Anterior cingulate cortex (tissue), 58 donors: ENCODE results near the gene COMMD1.

ENCODE experiments used
- DNase-seq, 58 donors: peaks; one replicate each; lab custom pipeline; 2025; lab: John Stamatoyannopoulos, UW

The COMMD1 gene

DNA sequence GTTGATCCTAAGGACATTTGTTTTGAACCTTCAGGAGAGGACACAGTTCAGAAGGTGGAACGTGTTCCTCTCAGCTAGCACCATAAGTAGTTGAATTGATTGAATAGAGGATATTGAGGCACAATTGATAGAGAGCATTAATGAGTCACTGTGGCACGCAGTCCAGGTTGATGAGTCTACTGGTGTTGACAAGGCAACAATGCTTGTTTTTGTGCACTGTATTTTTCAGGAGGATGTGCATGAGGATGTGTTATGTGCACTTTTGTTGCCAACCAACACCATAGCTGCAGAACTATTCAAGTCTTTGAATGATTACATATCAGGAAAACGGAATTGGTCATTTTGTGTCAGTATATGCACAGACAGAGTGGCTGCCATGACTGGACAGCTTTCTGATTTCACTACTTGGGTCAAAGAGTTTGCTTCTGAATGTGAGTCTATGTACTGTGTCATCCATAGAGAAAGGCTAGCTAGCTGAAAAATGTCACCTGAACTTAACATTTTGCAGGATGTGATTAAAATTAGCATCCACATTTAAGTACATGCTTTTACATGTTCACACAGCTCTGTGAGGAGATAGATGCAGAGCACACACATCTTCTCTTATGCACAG is 150.4 kb downstream of the COMMD1 start:
- no peak for DNase-seq

DNA sequence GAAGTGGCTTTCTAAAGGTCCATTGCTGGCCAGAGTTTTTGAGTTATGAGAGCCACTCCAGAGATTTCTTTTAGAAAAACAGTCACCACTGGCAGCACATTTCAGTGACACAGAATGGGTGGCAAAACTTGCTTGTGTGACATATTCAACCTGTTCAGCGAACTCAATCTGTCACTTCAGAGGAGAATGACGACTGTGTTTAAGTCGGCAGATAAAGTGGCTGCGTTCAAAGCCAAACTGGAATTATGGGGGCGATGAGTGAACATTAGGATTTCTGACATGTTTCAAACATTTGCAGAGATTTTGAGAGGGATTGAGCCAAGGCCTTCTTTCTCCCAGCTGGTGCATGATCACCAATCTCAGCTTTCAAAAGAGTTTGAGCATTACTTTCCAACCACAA is 150.9 kb downstream of the COMMD1 start:
- DNase-seq: peak in 1 of 58 donors; percentile 9

DNA sequence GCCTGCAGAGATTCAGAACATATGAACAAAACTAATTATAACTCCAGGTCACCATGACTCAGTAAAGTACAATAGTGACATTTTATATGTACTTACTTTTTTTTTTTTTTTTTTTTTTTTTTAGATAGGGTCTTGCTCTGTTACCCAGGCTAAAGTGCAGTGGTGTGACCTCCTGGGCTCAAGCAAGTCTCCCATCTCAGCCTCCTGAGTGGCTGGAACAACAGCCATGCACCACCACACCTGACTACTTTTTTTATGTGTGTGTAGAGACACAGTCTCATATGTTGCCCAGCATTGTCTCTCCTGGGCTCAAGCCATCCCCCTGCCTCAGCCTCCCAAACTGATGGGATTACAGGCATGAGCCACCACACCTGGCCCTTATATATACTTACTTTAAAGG is 159.8 kb downstream of the COMMD1 start:
- no peak for DNase-seq

DNA sequence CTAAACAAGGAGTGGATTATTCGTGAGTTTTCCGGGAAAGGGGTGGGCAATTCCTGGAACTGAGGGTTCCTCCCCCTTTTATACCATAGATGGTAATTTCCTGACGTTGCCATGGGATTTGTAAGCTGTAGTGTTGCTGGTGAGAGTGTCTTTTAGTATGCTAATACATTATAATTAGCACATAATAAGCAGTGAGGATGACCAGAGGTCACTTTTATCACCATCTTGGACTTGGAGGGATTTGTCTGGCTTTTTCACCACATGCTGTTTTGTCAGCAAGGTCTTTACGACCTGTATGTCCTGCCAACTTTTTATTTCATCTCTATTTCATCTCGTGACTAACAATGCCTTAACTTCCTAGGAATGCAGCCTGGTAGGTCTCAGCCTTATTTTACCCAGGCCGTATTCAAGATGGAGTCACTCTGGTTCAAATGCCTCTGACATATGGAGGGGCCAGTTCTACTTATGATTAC is 165.7 kb downstream of the COMMD1 start:
- no peak for DNase-seq

DNA sequence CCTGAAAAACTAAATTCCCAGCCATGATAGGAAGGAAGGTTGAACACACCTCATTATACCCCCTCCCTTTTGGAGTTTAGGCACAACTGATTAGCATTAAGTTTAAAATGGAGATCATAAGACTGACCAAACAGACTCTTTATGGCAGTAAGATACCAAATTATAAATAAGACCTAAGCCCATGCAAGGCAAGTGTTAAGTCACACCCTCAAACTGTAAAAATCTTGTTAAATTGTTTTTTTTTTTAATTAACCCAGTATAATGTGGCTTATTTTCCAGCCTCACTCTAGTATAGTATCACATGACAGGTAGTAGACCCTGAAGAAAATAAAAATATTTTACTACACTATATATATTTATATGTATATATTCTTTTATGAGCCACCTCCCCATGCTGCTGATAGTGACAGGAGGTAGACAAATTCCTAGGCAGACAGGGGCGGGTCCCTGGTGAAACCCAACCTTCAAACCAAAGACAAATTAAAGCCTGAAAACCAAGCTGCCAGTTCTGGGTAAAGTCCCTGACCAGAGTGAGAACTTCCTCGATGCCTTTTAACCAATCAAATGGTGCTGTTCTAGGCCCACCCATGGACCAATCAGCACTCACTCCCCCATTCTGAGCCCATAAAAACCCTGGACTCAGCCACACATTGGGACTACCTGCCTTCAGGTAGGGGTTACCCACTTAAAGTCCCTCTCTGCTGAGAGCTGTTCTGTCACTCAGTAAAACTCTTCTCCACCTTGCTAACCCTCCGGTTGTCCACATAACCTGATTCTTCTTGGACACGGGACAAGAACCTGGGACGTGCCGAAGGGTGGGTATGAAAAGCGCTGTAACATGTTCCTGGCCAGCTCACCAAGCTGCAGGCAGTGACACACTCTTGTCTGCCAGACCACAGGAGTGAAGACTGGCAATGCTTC is 166.5 kb downstream of the COMMD1 start:
- DNase-seq: no peak

DNA sequence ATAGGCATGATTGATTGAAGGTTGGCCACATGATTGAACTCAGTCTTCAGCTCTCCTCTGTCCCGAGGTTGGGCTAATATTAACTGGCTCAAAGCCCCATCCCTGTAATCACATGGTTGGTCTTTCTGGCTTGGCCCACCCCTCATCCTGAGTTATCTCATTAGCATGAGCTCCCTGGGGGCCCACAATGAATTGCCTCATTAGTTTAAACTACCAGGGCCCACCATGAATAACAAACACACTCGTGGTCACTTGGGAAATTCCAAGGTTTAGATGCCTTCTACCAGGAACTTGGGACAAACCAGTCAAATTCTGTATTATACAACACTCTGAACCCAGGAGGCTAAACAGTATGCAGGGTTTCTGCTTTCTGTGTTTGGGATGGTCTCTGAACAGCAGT is 168.8 kb downstream of the COMMD1 start:
- no peak for DNase-seq

DNA sequence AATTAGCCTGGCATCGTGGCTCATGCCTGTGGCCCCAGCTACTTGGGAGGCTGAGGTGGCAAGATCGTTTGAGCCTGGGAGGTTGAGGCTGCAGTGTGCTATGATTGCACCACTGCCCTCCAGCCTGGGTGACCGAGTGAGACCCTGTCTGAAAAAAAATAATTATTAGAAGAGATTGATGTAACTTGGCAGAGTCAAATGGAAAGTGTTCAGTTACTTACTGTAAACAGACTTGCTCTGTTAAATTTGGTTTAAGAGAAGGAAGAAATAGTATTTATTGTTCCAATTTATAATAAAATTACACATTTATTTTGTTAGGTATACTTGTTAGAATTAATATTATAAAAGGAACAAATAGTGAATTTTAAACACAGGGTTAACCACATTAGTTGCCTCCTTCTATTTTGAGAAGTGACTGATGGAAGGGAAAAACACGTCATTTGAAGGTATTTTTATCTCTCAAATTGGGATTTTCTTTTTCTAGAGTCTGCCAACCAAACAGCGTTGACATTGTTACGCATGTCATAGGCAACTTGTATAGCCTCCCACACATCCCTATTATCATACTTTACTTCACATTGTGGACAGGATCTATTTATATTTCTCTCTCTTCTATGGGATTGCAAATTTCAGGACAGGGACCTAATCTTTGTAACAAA is 171.6 kb downstream of the COMMD1 start:
- DNase-seq: no peak

DNA sequence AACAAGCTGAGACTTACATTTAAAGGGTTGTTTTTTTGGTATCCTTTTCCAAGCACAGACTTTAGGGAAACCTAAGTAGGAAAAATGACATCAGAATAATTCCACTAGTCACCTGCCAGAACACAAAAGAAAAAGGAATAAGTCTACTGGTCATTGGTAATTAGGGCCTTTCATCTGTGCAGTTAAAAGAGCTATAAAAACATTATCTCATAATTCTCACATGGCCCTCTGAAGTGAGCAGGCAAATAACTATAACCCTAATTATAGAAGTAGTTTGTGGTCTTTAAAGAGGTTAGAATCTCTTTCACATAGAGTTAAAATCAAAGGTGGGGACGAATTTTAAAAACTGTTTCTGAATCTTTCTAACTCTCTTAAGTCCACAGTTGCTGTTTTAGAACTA is 179.3 kb downstream of the COMMD1 start:
- no peak for DNase-seq

DNA sequence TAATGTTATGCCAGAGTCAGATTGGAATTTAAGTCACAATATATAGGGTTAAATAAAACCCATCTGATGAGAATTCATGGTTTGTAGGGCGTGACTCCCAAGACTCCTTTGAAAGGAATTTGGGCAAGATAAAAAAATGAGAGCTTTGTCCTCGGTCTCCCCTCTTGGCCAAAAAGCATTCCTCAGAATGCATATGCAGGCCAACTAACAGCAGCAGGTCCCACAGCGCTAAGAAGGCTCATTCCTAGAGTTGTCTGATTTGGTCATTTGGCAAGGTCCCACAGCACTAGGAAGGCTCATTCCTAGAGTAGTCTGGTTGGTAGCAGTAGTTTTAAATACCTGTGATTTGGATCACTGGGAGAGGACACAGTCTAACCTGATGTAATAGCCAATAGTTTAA is 184.2 kb downstream of the COMMD1 start:
- DNase-seq: no peak

DNA sequence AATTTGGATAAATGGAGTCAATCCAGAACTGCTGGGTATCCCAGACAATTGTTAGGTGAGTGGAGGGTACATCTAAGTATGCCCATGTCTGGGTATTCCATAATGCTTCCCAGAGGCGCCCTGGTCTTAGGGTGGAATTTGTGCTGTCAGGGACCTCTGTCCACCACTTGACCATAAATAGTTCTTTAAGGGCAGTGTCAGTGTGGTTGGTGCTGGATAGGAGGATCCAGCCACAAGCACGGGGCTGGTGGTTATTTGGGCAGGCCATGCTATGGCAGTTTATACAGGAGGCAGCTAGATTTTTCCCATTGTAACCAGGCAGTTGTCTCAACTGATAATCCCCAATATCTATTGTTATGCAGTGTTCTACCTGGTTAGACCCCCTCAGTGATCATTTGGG is 186.0 kb downstream of the COMMD1 start:
- DNase-seq: no peak

DNA sequence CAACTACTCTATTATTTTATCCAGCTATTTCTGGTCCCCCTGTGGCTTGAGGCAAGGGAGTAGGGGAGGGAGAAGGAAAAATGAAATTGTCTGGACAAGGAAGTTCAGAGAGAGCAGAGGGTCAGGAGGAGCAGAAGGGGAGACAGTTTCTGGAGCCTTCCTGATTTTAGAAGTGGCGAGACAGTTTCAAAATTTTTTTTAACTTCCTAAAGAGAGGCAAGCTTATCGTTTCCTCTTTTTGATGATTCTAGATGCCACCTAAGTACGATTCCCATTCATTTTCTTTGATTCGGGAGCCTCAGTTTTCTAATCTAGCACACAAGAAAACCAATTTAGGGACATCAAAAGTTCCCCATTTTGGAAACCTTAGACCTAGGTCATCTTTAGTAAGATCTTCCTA is 193.6 kb downstream of the COMMD1 start:
- DNase-seq: peak in 1 of 58 donors; percentile 6

DNA sequence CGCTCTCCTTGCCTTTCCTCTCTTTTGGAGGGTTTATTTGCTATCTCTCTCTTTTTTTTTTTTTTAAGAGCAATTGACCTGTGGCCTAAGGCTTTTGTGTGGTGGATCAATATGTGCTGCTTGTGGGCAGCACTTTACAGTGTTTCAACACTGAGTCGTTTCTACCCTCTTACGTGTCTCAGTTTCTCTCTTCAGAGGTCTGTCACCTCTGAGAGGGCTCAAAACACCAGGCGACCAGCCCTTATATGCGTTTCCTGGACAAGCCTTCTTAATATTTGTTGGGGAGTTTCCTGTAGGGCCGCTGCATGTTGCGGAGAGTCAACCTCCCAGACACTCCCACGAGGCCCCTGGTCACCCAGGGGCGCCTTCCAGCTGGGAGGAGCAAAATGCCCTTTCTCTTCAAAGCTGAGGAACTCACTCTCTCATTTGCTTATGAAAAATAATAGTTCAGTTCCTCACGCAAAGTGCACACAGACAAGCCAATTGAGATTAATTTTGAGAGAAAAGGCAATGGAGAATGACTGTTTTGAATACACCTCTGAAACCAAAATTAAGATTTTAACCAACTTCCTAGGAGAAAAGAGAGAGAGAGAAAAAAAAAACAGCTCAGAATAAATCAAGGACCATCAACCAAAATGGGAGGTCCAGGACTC is 194.2 kb downstream of the COMMD1 start:
- DNase-seq: no peak

DNA sequence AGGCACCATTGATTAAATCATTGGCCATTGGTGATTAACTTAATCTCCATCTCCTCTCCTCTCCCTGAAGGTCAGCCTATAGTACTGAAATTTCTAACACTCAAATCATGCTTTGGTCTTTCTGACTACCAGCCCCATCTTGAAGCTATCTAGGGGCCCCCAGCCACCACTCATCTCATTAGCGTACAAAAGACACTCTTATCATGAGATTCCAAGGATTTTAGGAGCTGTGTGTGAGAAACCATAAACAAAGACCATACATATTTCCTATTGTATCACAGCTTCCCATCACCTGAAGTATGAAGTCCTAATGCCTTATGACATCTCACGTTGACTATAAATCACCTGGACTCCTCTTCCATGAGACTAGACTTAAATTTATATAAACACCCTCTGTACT is 196.4 kb downstream of the COMMD1 start:
- no peak for DNase-seq

DNA sequence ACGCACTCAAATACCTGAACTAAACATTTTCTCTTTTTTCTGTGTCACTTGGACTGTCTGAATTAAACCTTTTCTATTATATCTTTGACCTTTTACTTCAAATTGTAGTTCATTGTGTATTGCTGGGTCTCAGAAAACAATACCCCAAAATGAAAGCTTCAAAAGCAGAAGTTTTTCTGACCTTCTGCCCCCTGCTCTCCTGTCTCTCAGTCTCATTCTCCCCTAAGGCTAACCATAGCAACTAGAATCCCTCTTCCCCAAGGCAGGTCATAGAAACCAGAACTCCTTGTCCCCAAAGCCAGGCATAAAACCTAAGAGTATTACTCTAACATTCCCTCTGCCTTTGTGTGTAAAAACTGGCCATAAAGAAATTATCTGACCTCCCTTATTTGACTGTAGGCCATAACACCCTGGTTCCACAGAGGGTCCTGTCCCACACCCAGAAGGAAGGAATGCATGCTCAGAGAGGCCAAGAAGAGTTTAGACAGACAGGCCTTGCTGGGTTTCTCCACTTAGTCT is 197.0 kb downstream of the COMMD1 start:
- no peak for DNase-seq

DNA sequence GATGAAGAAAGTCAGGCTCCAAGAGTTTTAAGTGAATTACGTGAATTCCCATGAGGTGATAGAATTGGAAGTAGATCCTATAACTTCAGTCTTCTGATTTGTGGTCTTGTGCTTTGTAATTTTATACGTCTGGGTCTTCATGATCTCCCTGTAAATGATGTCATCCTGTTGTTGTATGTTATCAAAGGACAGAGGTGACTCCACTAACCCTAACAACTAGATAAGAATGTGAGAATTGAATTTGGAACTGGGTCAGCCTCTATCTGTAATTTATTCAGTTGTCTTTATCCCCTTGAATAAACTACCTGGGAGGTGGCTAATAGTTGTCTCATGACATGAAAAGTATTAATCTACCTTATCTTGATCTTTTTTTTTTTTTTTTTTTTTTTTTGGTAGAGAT is 204.1 kb downstream of the COMMD1 start:
- no peak for DNase-seq

DNA sequence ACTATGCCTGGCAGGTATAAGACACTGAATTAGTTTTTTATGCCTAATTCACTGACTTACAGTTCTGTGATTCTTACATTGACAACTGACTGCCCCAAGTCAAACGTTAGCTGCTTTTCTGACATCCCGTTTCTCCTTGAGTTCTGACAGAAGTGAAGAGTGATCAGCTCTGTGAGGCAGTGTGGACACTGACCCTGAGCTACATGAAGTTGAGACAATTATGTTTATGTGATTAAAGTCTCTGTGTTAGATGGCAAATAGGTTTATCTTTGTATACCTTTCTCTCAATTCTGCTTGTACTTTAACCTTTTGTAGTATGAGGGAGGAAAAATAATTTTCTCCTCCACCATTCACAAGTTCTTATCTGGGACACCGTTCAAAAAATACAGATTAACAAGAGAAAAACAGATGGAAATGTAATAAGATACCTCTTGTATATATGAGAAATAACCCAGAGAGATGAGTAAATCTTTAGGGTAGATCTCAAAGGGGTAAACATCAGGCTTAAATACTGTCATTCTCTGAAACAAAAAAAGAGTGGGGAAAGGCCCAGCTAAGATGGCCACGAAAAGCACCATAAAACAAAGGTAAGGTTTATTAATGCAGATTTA is 205.0 kb downstream of the COMMD1 start:
- no peak for DNase-seq

DNA sequence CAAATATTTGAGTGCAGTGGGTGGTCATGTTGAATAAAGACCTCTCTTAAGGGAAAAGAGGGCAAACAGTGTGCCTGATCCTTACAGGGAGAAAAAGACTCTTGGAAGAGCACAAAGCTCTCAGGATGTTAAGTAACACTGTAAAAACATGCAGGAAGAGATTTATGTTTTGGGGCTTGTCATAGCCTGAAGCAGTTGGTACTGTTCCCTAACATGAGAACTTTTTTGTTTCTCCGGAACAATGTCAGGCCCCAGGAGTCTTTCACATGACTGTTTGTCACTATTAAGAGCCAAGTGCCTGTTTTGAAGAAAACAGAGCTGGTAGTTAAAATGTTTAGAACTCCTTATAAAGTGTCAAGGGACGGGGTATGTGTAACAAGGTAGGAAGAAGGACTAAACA is 206.7 kb downstream of the COMMD1 start:
- DNase-seq: no peak

DNA sequence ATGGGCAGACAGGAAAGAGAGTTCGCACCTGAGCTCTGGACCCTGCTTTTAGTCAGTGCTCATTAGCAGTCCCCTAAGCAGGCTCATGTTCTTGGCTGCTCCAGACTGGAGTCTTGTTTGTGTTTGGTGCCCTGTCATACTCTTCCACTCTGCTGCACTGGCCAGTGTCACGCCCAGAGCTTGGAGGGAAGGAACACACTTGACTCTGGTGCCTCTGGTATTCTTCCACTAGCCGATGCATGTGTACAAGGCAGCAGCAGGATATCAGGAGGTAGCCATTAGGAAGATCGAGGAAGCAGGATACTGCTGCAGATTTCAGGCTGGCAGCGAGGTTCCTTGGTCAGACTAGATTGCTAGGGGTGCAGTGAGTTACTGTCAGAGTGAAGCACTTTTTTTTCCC is 209.1 kb downstream of the COMMD1 start:
- peak in 26 of 58 donors; percentile 1 to 47 (median 8) for DNase-seq

DNA sequence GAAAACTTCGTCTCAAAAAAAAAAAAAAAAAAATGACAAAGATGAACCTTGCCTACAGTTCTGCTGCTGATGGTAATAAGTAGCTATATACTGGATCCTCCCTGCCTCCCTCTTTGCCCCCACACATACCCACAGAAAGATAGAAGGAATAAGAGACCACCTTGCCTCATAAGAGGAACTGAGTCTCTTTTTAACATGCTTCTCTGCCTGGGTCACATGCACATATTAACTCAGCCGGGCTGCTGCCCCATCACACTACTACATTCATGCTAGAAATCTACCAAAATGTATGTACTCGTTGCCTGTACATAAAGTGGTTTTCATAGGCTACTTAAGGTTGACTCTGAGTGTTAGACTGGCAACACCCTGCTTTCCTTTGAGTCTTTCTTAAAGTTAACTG is 211.5 kb downstream of the COMMD1 start:
- no peak for DNase-seq

DNA sequence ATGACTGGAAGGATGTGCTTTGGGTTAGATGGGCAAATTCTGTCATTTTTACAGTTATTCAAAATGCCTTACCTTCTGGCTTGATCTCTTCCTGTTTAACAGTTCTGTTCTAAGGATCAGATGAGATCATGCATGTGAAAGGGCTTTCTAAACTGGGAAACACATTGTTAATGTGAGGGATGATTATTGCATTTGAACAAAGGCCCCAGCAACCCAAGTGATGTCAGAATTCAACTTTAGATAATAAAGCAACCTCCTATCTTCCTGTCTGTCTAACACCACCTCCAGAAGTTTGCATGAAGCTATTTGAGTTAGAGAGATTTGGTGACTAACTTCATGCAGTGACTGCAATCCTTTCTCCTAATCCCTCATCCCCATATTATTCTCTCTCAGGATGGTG is 212.7 kb downstream of the COMMD1 start:
- DNase-seq: no peak
